Neural cell (in vitro differentiated cells): ENCODE results near the gene SHD. TPM values are rescaled to one million over a fixed set of nuclear protein-coding genes. Genes with fewer than 3 reads are reported as not detected.

Experiments
- H2AFZ ChIP-seq: fragments of 200-600, 300-800 bp; sonication (generic), shearing (Covaris generic); 2 replicates; pipeline ENCODE4 v1.6.0; 2014; ENCODE audit warnings: low read depth, mild to moderate bottlenecking, antibody characterized with exemption, low read length, moderate library complexity
- H3F3A ChIP-seq: fragments of 200-600 bp; shearing (Covaris generic); 2 replicates; pipeline ENCODE4 v1.6.1; 2016; ENCODE audit warnings: mild to moderate bottlenecking, moderate library complexity, mixed read lengths, antibody characterized with exemption, low read length; ENCODE audit not compliant: insufficient read depth, poor library complexity, severe bottlenecking
- H3K27ac ChIP-seq: fragments of 200-600, 300-800 bp; sonication (generic), shearing (Covaris generic); 2 replicates; pipeline ENCODE4 v1.5.1; 2014; ENCODE audit warnings: mild to moderate bottlenecking, low read length, moderate library complexity
- H3K27me3 ChIP-seq: fragments of 300-800, 200-600 bp; sonication (generic), shearing (Covaris generic); 2 replicates; pipeline ENCODE4 v1.6.0; 2014; ENCODE audit warnings: mild to moderate bottlenecking, low read depth, low read length, moderate library complexity; ENCODE audit not compliant: insufficient read depth
- H3K36me3 ChIP-seq: fragments of 300-800, 200-600 bp; sonication (generic), shearing (Covaris generic); 2 replicates; pipeline ENCODE4 v1.5.1; 2014; ENCODE audit warnings: mild to moderate bottlenecking, antibody characterized with exemption, low read length, moderate library complexity; ENCODE audit not compliant: insufficient read depth
- H3K4me2 ChIP-seq: fragments of 300-800, 200-600 bp; sonication (generic), shearing (Covaris generic); 2 replicates; pipeline ENCODE4 v1.6.0; 2014; ENCODE audit warnings: mild to moderate bottlenecking, low read length
- H3K4me3 ChIP-seq: fragments of 300-800, 200-600 bp; sonication (generic), shearing (Covaris generic); 2 replicates; pipeline ENCODE4 v1.5.1; 2014; ENCODE audit warnings: mild to moderate bottlenecking, low read length, moderate library complexity
- H3K79me2 ChIP-seq: fragments of 200-600 bp; shearing (Covaris generic); replicated peaks from 2 replicates; pipeline ENCODE4 v1.6.0; 2014; ENCODE audit warnings: mild to moderate bottlenecking, low read length, moderate library complexity; ENCODE audit not compliant: insufficient read depth
- H3K9ac ChIP-seq: fragments of 300-800, 200-600 bp; sonication (generic), shearing (Covaris generic); 2 replicates; pipeline ENCODE4 v1.6.1; 2016; ENCODE audit warnings: mild to moderate bottlenecking, low read length, mixed read lengths
- H3K9me2 ChIP-seq: fragments of 200-600 bp; shearing (Covaris generic); 2 replicates; pipeline ENCODE4 v1.6.1; 2016; ENCODE audit warnings: mild to moderate bottlenecking, low read length, mixed read lengths; ENCODE audit not compliant: insufficient read depth
- H3K9me3 ChIP-seq: fragments of 200-600, 300-800 bp; sonication (generic), shearing (Covaris generic); 2 replicates; pipeline ENCODE4 v1.6.1; 2016; ENCODE audit warnings: mild to moderate bottlenecking, mixed run types, low read length, moderate library complexity, mixed read lengths
- H4K20me1 ChIP-seq: fragments of 200-600 bp; shearing (Covaris generic); 2 replicates; pipeline ENCODE4 v1.6.1; 2016; ENCODE audit warnings: mild to moderate bottlenecking, mixed run types; ENCODE audit not compliant: insufficient read depth
- EP300 ChIP-seq: fragments of 450-650 bp; conservative IDR thresholded peaks from 2 replicates; pipeline ENCODE4 v1.6.1; 2014; ENCODE audit warnings: antibody characterized with exemption, mild to moderate bottlenecking, moderate library complexity; ENCODE audit not compliant: poor library complexity, severe bottlenecking
- EZH2 ChIP-seq: fragments of 200-600, 300-800 bp; shearing (Covaris generic), sonication (generic); IDR thresholded peaks from 2 replicates; pipeline ENCODE4 v1.6.1; 2014; ENCODE audit warnings: antibody characterized with exemption, low read length, borderline replicate concordance, mild to moderate bottlenecking; ENCODE audit not compliant: insufficient read depth, poor library complexity, severe bottlenecking
- MXI1 ChIP-seq: fragments of 450-650 bp; conservative IDR thresholded peaks from 2 replicates; pipeline ENCODE4 v1.6.1; 2014; ENCODE audit warnings: antibody characterized with exemption, mild to moderate bottlenecking; ENCODE audit not compliant: poor library complexity, severe bottlenecking
- POLR2AphosphoS5 ChIP-seq: IDR thresholded peaks from 2 replicates; pipeline ENCODE4 v1.6.1; 2012
- RAD21 ChIP-seq: fragments of 450-650 bp; conservative IDR thresholded peaks from 2 replicates; pipeline ENCODE4 v1.6.1; 2014; ENCODE audit warnings: antibody characterized with exemption, mild to moderate bottlenecking, moderate library complexity
- SMC3 ChIP-seq: fragments of 450-650 bp; conservative IDR thresholded peaks from 2 replicates; pipeline ENCODE4 v1.6.1; 2014; ENCODE audit warnings: antibody characterized with exemption, mild to moderate bottlenecking, moderate library complexity; ENCODE audit not compliant: poor library complexity
- TAF1 ChIP-seq: IDR thresholded peaks from 2 replicates; pipeline ENCODE4 v1.6.1; 2012; ENCODE audit warnings: low read depth
- polyA plus RNA-seq: library from polyadenylated mRNA; depleted of rRNA; stranded (reverse); fragments of >200 nt; gene quantifications from 2 replicates; pipeline ENCODE4 v1.2.3, GENCODE V29; 2014
- TF ChIP-seq, protein P1 (sequence below): fragments of 450-650 bp; IDR thresholded peaks from 2 replicates; pipeline ENCODE4 v1.5.1; 2014; ENCODE audit warnings: antibody characterized with exemption, mild to moderate bottlenecking, moderate library complexity; ENCODE audit not compliant: poor library complexity, severe bottlenecking
- TF ChIP-seq, protein P2 (sequence below): IDR thresholded peaks from 2 replicates; pipeline ENCODE4 v1.6.1; 2012; ENCODE audit warnings: borderline replicate concordance

The SHD gene
- polyA plus RNA-seq, 1 donor from 2014 or later = 188 TPM

DNA sequence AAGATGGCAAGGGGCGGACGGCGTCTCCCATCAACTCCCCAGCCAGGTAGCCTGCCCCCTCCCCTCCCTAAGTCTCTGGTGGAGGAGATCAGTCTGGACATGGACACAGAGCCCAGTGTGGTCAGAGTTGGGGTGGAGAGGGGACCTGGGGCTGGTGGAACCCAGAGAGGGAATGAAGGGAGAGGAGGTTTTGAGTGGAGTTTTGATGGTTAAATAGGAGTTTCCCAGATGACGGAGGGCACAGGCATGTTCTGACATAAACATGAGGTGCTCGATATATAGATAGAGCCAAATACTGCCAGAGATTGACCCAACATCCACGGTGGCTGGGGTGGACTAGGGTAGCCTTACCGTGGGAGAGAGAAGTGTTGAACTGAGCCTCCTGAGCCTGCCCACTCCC is 39.4 kb downstream of the SHD start:
- Histone ChIP-seq H3K9me3 (no peaks in the 10 kb centered on the region), H3K27me3 (no peaks in the 10 kb centered on the region), H3K4me2 (no peak overlapping the region), H3K4me3 (no peak overlapping the region), H3K36me3 (peaks cover 10% of the 10 kb centered on the region), H3K9ac (no peak overlapping the region), H3F3A (no peaks in the 10 kb centered on the region), H3K79me2 (no peaks in the 10 kb centered on the region), H3K9me2 (no peaks in the 10 kb centered on the region), H4K20me1 (no peaks in the 10 kb centered on the region), H3K27ac (no peak overlapping the region), H2AFZ (no peak overlapping the region)
- TF ChIP-seq TAF1 = no peak
- TF ChIP-seq, protein P1, sequence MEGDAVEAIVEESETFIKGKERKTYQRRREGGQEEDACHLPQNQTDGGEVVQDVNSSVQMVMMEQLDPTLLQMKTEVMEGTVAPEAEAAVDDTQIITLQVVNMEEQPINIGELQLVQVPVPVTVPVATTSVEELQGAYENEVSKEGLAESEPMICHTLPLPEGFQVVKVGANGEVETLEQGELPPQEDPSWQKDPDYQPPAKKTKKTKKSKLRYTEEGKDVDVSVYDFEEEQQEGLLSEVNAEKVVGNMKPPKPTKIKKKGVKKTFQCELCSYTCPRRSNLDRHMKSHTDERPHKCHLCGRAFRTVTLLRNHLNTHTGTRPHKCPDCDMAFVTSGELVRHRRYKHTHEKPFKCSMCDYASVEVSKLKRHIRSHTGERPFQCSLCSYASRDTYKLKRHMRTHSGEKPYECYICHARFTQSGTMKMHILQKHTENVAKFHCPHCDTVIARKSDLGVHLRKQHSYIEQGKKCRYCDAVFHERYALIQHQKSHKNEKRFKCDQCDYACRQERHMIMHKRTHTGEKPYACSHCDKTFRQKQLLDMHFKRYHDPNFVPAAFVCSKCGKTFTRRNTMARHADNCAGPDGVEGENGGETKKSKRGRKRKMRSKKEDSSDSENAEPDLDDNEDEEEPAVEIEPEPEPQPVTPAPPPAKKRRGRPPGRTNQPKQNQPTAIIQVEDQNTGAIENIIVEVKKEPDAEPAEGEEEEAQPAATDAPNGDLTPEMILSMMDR = no peak
- TF ChIP-seq MXI1 = no peak
- TF ChIP-seq EZH2 = no peak
- TF ChIP-seq, protein P2, sequence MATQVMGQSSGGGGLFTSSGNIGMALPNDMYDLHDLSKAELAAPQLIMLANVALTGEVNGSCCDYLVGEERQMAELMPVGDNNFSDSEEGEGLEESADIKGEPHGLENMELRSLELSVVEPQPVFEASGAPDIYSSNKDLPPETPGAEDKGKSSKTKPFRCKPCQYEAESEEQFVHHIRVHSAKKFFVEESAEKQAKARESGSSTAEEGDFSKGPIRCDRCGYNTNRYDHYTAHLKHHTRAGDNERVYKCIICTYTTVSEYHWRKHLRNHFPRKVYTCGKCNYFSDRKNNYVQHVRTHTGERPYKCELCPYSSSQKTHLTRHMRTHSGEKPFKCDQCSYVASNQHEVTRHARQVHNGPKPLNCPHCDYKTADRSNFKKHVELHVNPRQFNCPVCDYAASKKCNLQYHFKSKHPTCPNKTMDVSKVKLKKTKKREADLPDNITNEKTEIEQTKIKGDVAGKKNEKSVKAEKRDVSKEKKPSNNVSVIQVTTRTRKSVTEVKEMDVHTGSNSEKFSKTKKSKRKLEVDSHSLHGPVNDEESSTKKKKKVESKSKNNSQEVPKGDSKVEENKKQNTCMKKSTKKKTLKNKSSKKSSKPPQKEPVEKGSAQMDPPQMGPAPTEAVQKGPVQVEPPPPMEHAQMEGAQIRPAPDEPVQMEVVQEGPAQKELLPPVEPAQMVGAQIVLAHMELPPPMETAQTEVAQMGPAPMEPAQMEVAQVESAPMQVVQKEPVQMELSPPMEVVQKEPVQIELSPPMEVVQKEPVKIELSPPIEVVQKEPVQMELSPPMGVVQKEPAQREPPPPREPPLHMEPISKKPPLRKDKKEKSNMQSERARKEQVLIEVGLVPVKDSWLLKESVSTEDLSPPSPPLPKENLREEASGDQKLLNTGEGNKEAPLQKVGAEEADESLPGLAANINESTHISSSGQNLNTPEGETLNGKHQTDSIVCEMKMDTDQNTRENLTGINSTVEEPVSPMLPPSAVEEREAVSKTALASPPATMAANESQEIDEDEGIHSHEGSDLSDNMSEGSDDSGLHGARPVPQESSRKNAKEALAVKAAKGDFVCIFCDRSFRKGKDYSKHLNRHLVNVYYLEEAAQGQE = no peak
- TF ChIP-seq POLR2AphosphoS5 = no peak
- no peak for TF ChIP-seq RAD21
- TF ChIP-seq SMC3 = no peak
- no peak for TF ChIP-seq EP300

GRCh38 chr19:4319067-4319718 is 40.1 kb downstream of the SHD start:
- no peak overlapping the region for H3K27ac ChIP-seq
- no peaks in the 10 kb centered on the region for H3K9me2 ChIP-seq
- peaks cover 10% of the 10 kb centered on the region for H3K36me3 ChIP-seq
- H3K27me3 ChIP-seq = no peaks in the 10 kb centered on the region
- no peaks in the 10 kb centered on the region for H3F3A ChIP-seq
- no peak overlapping the region for H2AFZ ChIP-seq
- TF ChIP-seq MXI1 (no peak), TAF1 (no peak), RAD21 (no peak), SMC3 (no peak), EZH2 (no peak), POLR2AphosphoS5 (no peak), EP300 (no peak)
- TF ChIP-seq, protein P1 = no peak
- TF ChIP-seq, protein P2 = no peak
- H3K9me3 ChIP-seq = no peaks in the 10 kb centered on the region
- H4K20me1 ChIP-seq = no peaks in the 10 kb centered on the region
- no peak overlapping the region for H3K9ac ChIP-seq
- no peaks in the 10 kb centered on the region for H3K79me2 ChIP-seq
- H3K4me2 ChIP-seq = no peak overlapping the region
- no peak overlapping the region for H3K4me3 ChIP-seq
